ENCODE measurements around the gene AGO1. TPM values are rescaled to one million over a fixed set of nuclear protein-coding genes. Genes with fewer than 3 reads are reported as not detected.

AGO1 gene
- 30.6 and 31.0 TPM in 2 replicates for total RNA-seq (2013; cell fraction: nucleolus; rRNA removed)
- total RNA-seq (2014; rRNA removed): 7.0 and 7.8 TPM in 2 replicates
- total RNA-seq (2014; rRNA removed; fragmentation: Illumina TruSeq; extraction: Trizol): 7.8 TPM in 2 replicates
- total RNA-seq (2021): 24.0 and 24.2 TPM in 2 replicates
- polyA plus RNA-seq (2011; ENCODE audit: low read depth): 6.3 TPM
- 8.2 and 14.5 TPM in 2 replicates for polyA plus RNA-seq (2011; rRNA removed)
- 17.2 and 18.7 TPM in 2 replicates for polyA plus RNA-seq (2011; cell fraction: cytosol; rRNA removed)
- 18.9 and 20.4 TPM in 2 replicates for polyA plus RNA-seq (2011; cell fraction: nucleus; rRNA removed)
- 8.1 and 9.4 TPM in 2 replicates for polyA plus RNA-seq (2012)
- 9.7 and 11.8 TPM in 2 replicates for polyA plus RNA-seq (2014; fragmentation: Illumina TruSeq; extraction: Trizol)
- 1 to 10 TPM; 1.8 to 3.3 TPM for polyA plus RNA-seq (2014; fragmentation: Nextera tagmentation; extraction: Ambion mirVana)
- 9.8 and 10.2 TPM in 2 replicates for polyA plus RNA-seq (2014; rRNA removed)
- 1 to 10 TPM; 7.7 to 8.4 TPM for polyA plus RNA-seq (2016; fragmentation: Nextera tagmentation; extraction: Ambion mirVana)
- 36.6 and 47.7 TPM in 2 replicates for polyA minus RNA-seq (2011; rRNA and poly(A)+ RNA removed)
- 15.0 and 21.2 TPM in 2 replicates for polyA minus RNA-seq (2011; cell fraction: cytosol; rRNA and poly(A)+ RNA removed)
- polyA minus RNA-seq (2011; cell fraction: nucleus; rRNA and poly(A)+ RNA removed): 7.6 and 12.0 TPM in 2 replicates
- Bru-seq, nascent RNA: percentile 73 among the genes with signal in this experiment
- BruChase-seq, experiment 1, labeled RNA remaining after a 6-hour chase: percentile 93 among the genes with signal in this experiment
- percentile 89 among the genes with signal in this experiment for BruChase-seq, experiment 2, labeled RNA remaining after a 2-hour chase
- long read RNA-seq, experiment 1, partial matches to known transcripts: 0 of 8 reads
- long read RNA-seq, experiment 1, other reads (novel, unspliced or antisense): 8 of 8 reads
- long read RNA-seq, experiment 2, partial matches to known transcripts: 0 of 17 reads
- long read RNA-seq, experiment 2, other reads (novel, unspliced or antisense): 17 of 17 reads

GRCh38 chr1:35882945-35883634, at the start of gene AGO1:
Gene AGO1, plus strand, starts transcription at chr1:35883209. Its CDS starts 213 bp downstream, at chr1:35883422.
- Histone ChIP-seq H3K27me3 (replicated peaks in 1 of 2; ENCODE audit: control insufficient read depth in 2 of 2, insufficient read depth in 2 of 2, low read length in 1 of 2) (no peaks in the 10 kb centered on the region), H4K20me1 (ENCODE audit: control insufficient read depth, insufficient read depth) (no peaks in the 10 kb centered on the region), H3K9ac (ENCODE audit: control insufficient read depth, insufficient read depth, low read length) (peak within 1 kb of the TSS; percentile 83), H3K4me2 (ENCODE audit: control insufficient read depth, insufficient read depth) (peak within 1 kb of the TSS; percentile 85), H3K4me3 (peak within 1 kb of the TSS; percentile 97), H3K9me3 (replicated peaks; ENCODE audit: control insufficient read depth, insufficient read depth, low read length) (no peaks in the 10 kb centered on the region), H3K79me2 (ENCODE audit: control insufficient read depth, insufficient read depth, low read length) (peaks cover 11% of the 10 kb centered on the region), H3K27ac (ENCODE audit: control insufficient read depth, insufficient read depth) (peak within 1 kb of the TSS; percentile 65), H3K4me1 (ENCODE audit: control insufficient read depth, insufficient read depth, low read length) (peaks cover 14% of the 10 kb centered on the region), H3K36me3 (ENCODE audit: control insufficient read depth in 2 of 2, insufficient read depth in 2 of 2, low read length in 1 of 2) (no peaks in the 10 kb centered on the region), H2AFZ (ENCODE audit: control insufficient read depth, low read depth, low read length) (peak within 1 kb of the TSS; percentile 87)
- FAIRE-seq (peak; percentile 84), ATAC-seq (peak; percentile 93), DNase-seq (ENCODE audit: low read depth, low spot score) (peak; percentile 63)
- SMC1A ChIA-PET (ENCODE audit: uncharacterized antibody, unreplicated experiment): interaction anchor here (0.9 to 1.6 kb wide), 2 partner anchors 40 to 47 kb away, joined by 3 to 5 read pairs; partner anchors contain the start of gene AGO3
- in situ Hi-C loops (cut with MboI): no loop called here
- CTCF ChIA-PET: interaction anchor here (0.6 to 1.7 kb wide), 16 partner anchors 8 to 304 kb away, joined by 3 to 8 read pairs (median 4); partner anchors contain the start of gene AGO3
- RAD21 ChIA-PET (ENCODE audit: unreplicated experiment): interaction anchor here (0.6 to 1.4 kb wide), 7 partner anchors 25 to 804 kb away, joined by 3 to 4 read pairs (median 3); partner anchors contain the start of gene ZMYM1
- no TSS peak for BruUV-seq (replicated peaks)
- POLR2A ChIA-PET: interaction anchor here (0.8 to 1.6 kb wide), 5 partner anchors 14 to 139 kb away, joined by 3 to 6 read pairs (median 4); partner anchors contain the start of gene AGO3
- intact Hi-C loops (cut with micrococcal nuclease; ENCODE audit: unreplicated experiment): loop anchor here (2.0 to 10.0 kb wide), 2 partner anchors 48 to 202 kb away; partner anchors contain the start of genes ADPRS, AGO3 and TEKT2
- WGBS (ENCODE audit: insufficient coverage, insufficient replicate concordance, low lambda C conversion rate, missing lambda C conversion rate): 2% methylated on average over 58 of the region's 58 CpGs
- TF ChIP-seq ZNF384 (IDR thresholded peaks at IDR 0.05; ENCODE audit: borderline replicate concordance, low read depth, low read length): no peak
- no peak for TF ChIP-seq MEF2B (IDR thresholded peaks at IDR 0.05; ENCODE audit: partially characterized antibody, poor library complexity, severe bottlenecking)
- no peak for TF ChIP-seq ZBTB40 (IDR thresholded peaks at IDR 0.05; ENCODE audit: borderline replicate concordance)
- TF ChIP-seq, protein P1, sequence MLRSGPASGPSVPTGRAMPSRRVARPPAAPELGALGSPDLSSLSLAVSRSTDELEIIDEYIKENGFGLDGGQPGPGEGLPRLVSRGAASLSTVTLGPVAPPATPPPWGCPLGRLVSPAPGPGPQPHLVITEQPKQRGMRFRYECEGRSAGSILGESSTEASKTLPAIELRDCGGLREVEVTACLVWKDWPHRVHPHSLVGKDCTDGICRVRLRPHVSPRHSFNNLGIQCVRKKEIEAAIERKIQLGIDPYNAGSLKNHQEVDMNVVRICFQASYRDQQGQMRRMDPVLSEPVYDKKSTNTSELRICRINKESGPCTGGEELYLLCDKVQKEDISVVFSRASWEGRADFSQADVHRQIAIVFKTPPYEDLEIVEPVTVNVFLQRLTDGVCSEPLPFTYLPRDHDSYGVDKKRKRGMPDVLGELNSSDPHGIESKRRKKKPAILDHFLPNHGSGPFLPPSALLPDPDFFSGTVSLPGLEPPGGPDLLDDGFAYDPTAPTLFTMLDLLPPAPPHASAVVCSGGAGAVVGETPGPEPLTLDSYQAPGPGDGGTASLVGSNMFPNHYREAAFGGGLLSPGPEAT (IDR thresholded peaks at IDR 0.05; ENCODE audit: low read depth): no peak
- TF ChIP-seq, protein P2, sequence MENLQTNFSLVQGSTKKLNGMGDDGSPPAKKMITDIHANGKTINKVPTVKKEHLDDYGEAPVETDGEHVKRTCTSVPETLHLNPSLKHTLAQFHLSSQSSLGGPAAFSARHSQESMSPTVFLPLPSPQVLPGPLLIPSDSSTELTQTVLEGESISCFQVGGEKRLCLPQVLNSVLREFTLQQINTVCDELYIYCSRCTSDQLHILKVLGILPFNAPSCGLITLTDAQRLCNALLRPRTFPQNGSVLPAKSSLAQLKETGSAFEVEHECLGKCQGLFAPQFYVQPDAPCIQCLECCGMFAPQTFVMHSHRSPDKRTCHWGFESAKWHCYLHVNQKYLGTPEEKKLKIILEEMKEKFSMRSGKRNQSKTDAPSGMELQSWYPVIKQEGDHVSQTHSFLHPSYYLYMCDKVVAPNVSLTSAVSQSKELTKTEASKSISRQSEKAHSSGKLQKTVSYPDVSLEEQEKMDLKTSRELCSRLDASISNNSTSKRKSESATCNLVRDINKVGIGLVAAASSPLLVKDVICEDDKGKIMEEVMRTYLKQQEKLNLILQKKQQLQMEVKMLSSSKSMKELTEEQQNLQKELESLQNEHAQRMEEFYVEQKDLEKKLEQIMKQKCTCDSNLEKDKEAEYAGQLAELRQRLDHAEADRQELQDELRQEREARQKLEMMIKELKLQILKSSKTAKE (IDR thresholded peaks at IDR 0.05; ENCODE audit: low read depth, poor library complexity, severe bottlenecking): no peak
- peak; percentile 74 for TF ChIP-seq KLF5 (IDR thresholded peaks at IDR 0.05; ENCODE audit: partially characterized antibody)
- no peak for TF ChIP-seq TCF12 (IDR thresholded peaks at IDR 0.05; ENCODE audit: low read depth, low read length)
- no peak for TF ChIP-seq MYB (IDR thresholded peaks at IDR 0.05; ENCODE audit: borderline replicate concordance, low read depth, low read length)
- no peak for TF ChIP-seq KAT2A (conservative IDR thresholded peaks at IDR 0.05; ENCODE audit: control insufficient read depth, low read depth, low read length)
